ENCODE results near the gene NPEPL1.

- TF ChIP-seq CTCF (IDR thresholded peaks at IDR 0.05) (no peak), POLR2A (IDR thresholded peaks at IDR 0.05) (no peak)
Observed at GRCh38 chr20:58684291-58684690, 8.3 kb upstream of the NPEPL1 start.
